ENCODE results near the gene SLC7A6OS.

SLC7A6OS gene

GRCh38 chr16:68343137-68343536, 32.4 kb upstream of the SLC7A6OS start:
- no peak for DNase-seq

- DNase-seq = no peak
Observed at GRCh38 chr16:68342620-68343019, 31.9 kb upstream of the SLC7A6OS start.

DNA sequence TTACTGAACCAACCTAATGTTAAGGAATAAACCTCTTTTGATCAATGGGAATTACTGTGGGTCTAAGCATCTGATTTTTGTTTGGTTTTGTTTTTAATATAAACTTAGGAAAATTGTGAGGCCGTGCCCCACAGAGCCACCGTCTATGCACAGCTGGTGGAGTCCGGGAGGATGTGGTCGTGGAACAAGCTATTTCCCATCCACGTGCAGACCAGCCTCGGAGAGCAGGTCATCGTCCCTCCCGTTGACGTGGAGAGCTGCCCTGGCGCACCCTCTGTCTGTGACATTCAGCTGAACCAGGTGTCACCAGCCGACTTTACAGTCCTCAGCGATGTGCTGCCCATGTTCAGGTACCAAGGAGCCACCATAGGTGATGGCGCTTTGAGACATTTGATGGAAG, 28.5 kb upstream of the SLC7A6OS start:
- no peak for DNase-seq

DNA sequence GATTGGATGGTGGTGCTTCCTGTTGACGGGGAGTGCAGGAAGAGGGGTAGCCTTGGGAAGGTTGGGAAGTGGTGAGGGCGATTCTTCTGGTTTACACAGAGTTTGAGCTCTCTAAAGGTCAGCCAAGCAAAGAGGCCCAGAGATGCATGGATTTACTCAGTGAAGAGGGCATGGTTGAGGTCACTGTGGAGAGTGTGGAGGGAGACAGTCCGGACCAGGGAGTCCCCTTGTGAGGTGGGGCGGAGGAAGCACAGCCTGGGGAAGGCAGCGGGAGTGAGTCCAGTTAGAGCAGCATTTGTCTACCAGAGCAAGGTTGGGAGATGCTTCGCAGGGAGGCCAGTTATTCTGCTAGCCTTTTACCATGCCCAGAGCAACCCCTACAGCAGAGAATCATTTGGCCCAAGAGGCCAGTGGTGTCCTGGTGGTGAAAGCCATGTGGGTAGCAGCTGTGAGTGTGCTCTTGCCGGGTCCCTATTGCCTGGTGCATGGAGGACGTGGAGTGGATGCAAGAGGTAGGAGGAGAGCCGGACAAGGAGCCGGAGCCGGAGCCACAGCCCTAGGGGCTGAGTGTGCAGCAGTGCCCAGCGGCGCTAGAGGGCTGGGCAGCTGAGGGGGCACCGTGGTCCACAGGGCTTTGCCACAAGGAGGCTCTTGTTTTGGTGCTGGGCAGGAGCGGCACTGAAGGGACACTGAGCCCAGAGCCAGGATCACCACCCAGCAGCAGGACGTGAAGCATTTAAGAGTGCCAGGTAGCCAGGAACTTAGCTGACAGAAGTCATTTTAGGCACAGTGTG, 27.8 kb upstream of the SLC7A6OS start:
- no peak for DNase-seq

DNA sequence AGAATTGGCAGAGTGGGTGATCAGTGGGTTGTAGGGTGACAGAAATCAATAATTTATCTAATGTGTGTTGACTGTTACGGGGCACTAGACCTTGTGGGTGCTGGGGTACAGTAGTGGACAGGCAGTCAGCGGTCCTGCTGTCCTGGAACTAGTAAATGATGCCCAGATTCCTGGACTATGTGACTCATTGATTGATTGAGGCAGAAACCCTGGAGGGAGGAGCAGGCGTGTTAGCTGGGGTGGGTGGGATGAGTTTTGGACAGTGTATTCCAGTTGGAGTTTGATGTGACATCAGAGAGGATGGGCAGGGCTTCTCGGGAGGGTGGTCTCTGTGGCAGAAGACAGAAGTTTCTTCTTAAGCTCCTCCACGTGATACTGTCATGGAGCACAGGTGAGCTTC, 24.4 kb upstream of the SLC7A6OS start:
- no peak for DNase-seq

DNA sequence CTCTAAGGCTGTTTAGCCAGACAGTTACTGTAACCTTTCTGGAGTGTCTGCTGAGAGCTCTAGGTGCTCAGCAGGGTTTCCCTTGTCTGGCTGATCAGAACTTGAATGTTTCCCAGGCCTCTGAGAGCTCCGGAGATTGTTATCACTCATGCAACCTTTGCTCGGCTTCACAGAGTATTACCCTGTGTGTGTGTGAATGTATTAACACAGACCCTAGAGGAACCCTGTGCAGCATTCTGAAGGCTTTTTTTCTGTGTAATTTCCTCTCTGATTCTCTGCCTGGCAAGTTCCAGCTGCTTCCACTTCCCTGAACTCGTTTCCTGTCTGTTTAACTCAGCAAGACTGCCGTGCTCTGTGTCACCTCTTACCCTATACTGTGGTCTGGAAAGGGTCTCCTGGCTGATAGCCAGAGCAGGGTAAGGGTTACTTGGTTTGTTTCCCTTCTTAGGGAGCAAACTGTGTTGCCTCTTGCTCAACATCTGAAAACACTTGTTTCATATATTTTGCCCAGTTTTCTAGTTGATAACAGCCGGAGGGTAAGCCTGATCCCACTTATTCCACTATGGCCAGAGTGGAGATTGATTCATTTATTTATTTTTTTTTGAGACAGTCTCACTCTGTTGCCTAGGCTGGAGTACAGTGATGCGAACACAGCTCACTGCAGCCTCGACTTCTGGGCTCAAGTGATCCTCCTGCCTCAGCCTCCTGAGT, 21.8 kb upstream of the SLC7A6OS start:
- DNase-seq = no peak

DNA sequence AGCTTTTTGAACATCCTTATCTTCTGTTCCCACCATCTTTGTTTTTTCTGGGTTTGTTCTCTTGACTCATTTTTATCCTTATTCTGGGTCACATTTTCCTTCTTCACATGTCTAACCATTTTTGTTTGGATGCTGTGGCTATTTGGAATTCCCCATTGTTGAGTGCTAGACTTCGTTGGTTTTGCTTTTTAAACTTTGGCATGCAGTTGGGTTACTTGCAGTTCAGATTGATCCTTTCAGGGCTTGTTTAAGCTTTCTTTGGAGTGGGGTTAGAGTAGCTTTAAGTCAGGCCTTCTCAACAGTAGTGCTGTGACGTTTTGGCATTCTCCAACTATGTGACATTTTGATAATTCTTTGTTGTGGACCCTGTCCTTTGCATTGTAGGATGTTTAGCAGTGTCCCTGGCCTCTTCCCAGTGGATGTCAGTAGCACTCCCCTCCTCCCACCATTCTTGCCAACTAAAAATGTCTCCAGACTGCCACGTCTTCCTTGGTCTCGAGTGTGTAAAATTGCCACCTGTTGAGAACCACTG, 21.2 kb upstream of the SLC7A6OS start:
- DNase-seq = no peak

DNA sequence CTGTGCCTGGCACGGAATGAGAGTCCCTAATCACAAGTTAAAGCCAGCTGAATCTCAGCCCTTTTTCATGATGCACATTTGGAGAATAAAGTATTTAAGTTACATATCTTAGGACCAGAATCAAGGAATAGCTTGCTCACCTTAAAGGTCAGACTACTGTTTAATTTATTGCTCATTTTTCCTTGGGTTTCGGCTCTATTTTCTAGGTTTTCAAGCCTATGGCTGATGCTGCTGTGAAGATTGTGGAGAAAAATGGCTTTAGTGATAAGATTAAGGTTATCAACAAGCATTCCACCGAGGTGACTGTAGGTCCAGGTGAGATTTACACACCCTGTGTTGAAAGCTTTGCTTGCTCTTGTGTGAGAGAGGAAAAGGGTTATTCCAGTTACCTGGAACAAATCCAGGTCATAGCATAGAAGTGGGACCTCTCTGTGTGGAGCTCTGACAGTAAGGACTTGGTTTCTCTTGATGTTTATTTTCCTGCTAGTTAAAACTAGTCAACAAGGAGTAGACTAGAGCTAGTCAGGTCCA, 18.2 kb upstream of the SLC7A6OS start:
- no peak for DNase-seq

- peak; percentile 87 for DNase-seq
Observed at GRCh38 chr16:68328151-68328859, 17.6 kb upstream of the SLC7A6OS start.

- no peak for DNase-seq
Observed at GRCh38 chr16:68324780-68325357, 14.1 kb upstream of the SLC7A6OS start.

GRCh38 chr16:68324336-68324735, 13.6 kb upstream of the SLC7A6OS start:
- DNase-seq = no peak

DNA sequence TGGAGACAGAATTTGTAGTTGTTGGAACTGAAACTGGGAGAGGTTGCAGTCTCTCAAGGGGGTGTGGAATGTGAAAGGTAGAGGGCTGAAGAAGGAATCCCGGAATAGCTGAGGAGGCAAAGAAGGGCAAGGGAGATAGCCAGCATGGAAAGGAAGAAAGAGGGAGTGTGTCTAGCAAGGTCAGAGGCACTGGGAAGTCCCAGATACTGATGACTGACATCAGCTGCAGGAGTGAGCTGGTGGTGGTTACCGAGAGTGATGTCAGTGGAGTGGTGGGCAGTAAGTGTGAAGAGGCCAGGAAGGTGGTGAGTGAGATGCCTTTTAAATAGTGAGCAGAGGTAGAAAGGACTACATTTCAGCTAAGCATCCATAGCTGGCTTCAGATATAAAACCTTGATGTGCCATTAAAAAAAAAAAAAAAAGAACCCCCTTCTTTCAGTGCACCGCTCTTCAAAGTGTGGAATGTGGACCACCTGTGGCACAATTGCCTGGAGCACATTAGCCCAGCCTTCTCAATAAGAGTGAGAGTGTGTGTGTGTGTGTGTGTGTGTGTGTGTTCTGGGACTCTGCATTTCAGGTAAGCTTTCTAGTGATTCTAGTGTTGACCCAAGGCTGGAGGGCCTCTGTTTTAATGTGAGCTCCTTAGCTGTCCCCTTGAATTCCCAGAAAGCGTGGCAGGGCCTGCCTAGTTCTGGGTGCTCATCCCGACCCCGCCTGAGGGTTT, 8.6 kb upstream of the SLC7A6OS start:
- no peak for DNase-seq

DNA sequence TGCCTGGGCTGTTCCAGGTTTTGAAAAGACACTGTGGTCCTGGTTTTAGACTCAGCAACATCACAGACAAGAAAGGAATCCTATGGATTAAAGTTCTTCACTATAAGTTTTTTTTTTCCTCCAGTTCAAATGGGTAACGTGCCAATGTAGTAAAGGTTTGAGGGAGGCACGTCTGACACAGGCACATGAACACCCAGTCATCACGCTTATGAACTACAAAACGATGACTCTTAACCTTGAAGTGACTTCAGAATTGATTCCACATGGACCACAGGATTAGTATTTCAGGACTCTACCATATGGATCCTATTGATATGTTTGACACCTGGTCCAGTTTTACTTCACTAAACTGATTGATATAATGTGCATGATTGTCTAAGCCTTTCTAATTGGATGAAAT, 2.4 kb upstream of the SLC7A6OS start:
- no peak for DNase-seq

GRCh38 chr16:68310437-68310773, 341 bp downstream of the SLC7A6OS start:
- no peak for DNase-seq

DNA sequence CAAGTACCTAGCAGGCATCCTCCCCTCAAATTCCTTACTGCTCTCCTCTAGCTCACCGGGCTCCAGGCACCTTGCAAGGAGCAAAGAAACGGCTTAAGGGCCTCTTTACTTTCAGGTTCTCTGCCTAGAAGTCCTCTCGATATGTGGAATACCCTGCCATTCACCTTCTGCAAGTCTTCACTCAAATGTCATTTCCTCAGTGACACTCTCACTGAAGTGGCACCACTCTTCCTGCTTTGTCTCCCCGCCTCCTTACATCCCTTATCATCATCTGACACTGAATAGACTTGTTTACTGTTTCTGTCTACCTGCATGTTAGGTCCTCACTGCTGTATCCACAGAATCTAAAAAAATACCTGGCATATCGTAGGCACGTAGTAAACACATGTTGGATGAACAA, 947 bp downstream of the SLC7A6OS start:
- DNase-seq = no peak

- no peak for DNase-seq
Observed at GRCh38 chr16:68306633-68307032, 4.1 kb downstream of the SLC7A6OS start.

DNA sequence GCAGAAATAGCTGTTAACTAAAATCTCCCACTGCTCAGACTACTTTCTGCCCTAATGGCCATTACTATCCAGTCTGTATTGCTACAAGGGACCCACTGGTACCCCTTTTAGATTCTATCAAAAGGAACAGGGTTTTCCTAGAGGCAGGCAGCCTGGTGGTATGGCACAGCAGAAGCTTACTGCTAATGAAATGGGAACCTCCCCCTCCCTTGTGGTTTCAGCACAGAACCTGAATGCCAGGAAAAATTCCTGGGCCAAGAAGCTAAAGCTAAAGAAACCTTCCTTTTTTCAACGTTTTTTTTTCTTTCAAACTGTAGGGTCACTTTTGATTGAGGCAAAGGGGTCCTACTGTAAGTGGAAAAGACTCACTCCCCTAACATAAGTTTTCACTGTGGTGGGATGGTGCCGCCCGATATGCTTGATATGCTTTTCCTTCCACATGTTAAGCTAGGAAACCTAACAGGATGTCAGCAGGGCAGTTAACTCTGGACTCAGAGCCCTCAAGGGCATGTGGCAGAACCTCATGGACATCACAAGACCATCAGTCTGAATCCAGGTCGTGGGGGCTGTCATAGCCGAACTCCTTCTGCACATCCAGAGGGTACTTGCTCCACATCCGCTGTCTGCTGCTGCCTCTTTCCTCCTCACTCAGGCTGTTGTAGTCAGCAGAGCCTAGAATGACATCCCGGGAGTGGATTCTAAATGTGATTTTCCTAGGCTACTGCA, 9.8 kb downstream of the SLC7A6OS start:
- DNase-seq = no peak

DNA sequence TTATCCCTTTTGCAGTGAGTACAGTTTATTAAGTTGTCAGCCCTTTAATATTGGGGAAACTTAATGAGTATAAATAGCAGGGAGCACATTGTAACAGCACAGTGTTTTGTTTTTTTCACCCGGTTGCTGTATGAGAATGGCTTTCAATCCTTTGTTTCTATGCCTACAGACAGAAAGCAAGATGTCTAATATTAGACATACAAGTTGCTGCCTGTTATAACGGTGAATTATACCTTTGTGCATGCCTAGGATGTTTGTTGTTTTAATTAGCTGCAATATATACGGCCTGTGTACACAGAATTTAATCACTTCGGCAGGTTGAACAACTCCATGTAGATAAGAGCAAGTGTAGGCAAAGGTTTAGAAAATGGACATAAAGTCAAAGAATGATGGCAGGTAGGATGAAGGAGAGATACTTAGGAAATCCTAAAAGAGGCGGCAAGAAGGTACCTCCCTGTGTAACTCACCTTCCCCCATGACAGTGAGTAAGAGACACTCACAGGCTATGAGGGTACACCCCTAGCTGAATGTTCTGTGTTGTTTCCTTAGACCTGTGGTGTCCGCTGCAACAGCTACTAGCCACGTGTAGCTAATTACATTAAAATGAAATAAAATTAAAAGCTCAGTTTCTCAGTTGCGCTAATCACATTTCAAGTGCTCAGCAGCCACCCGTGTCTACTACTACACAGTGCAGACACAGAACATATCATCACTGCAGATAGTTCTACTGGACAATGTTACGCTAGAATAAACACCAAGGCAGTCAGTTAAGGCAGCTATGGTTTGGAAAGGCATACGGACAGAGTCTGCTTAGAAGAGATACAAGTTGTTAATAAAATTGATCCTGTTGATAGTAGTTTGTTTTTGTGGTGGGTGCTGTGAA, 10.9 kb downstream of the SLC7A6OS start:
- no peak for DNase-seq

- DNase-seq = no peak
Observed at GRCh38 chr16:68298907-68299561, 11.7 kb downstream of the SLC7A6OS start.

- no peak for DNase-seq
Observed at GRCh38 chr16:68298312-68298711, 12.4 kb downstream of the SLC7A6OS start.
